GM19372 (cell line): Measurements from ENCODE around the gene ASMTL.
"Not testable (repeated sequence)": the region's sequence is repeated elsewhere in the genome, so short reads cannot be mapped to it uniquely, and the experiment has no call there.

Experiments
- ATAC-seq: cut with Tn5 transposase; IDR thresholded peaks from one replicate; pipeline ENCODE4 v1.9.1; 2021; ENCODE audit warnings: mild to moderate bottlenecking, low read depth, moderate library complexity; ENCODE audit not compliant: unreplicated experiment

Gene ASMTL

GRCh38 chrX:1482530-1482928 lies 29.8 kb upstream of the ASMTL start:
- ATAC-seq: not testable (repeated sequence)

GRCh38 chrX:1481636-1482529 lies 29.2 kb upstream of the ASMTL start:
- ATAC-seq: no peak

- ATAC-seq: no peak
Observed at GRCh38 chrX:1480082-1480785, 27.5 kb upstream of the ASMTL start.

- ATAC-seq: no peak
Observed at GRCh38 chrX:1477801-1478458, 25.2 kb upstream of the ASMTL start.

- ATAC-seq: no peak
Observed at GRCh38 chrX:1477229-1477628, 24.5 kb upstream of the ASMTL start.

- no peak for ATAC-seq
Observed at GRCh38 chrX:1476682-1477081, 24.0 kb upstream of the ASMTL start.

- no peak for ATAC-seq
Observed at GRCh38 chrX:1475881-1476280, 23.2 kb upstream of the ASMTL start.

- ATAC-seq: no peak
Observed at GRCh38 chrX:1475481-1475880, 22.8 kb upstream of the ASMTL start.

- ATAC-seq: not testable (repeated sequence)
Observed at GRCh38 chrX:1474593-1474992, 21.9 kb upstream of the ASMTL start.

- ATAC-seq: no peak
Observed at GRCh38 chrX:1472975-1473374, 20.3 kb upstream of the ASMTL start.

GRCh38 chrX:1468250-1468772 lies 15.6 kb upstream of the ASMTL start:
- peak; percentile 40 for ATAC-seq

GRCh38 chrX:1466971-1467561 lies 14.4 kb upstream of the ASMTL start:
- ATAC-seq: peak; percentile 47

- no peak for ATAC-seq
Observed at GRCh38 chrX:1466232-1466661, 13.5 kb upstream of the ASMTL start.

- ATAC-seq: no peak
Observed at GRCh38 chrX:1465286-1466231, 12.8 kb upstream of the ASMTL start.

GRCh38 chrX:1464971-1465285 lies 12.2 kb upstream of the ASMTL start:
- ATAC-seq: no peak

- ATAC-seq: no peak
Observed at GRCh38 chrX:1464041-1464970, 11.6 kb upstream of the ASMTL start.

GRCh38 chrX:1463581-1463980 lies 10.9 kb upstream of the ASMTL start:
- ATAC-seq: no peak

- ATAC-seq: no peak
Observed at GRCh38 chrX:1462596-1463251, 10.0 kb upstream of the ASMTL start.
